GM18517 (cell line): ENCODE results near the gene GLP1R.

Experiments used
- ATAC-seq: cut with Tn5 transposase; IDR thresholded peaks from one replicate; pipeline ENCODE4 v1.9.1; 2021; ENCODE audit warnings: mild to moderate bottlenecking, moderate library complexity; ENCODE audit not compliant: unreplicated experiment

The GLP1R gene

DNA sequence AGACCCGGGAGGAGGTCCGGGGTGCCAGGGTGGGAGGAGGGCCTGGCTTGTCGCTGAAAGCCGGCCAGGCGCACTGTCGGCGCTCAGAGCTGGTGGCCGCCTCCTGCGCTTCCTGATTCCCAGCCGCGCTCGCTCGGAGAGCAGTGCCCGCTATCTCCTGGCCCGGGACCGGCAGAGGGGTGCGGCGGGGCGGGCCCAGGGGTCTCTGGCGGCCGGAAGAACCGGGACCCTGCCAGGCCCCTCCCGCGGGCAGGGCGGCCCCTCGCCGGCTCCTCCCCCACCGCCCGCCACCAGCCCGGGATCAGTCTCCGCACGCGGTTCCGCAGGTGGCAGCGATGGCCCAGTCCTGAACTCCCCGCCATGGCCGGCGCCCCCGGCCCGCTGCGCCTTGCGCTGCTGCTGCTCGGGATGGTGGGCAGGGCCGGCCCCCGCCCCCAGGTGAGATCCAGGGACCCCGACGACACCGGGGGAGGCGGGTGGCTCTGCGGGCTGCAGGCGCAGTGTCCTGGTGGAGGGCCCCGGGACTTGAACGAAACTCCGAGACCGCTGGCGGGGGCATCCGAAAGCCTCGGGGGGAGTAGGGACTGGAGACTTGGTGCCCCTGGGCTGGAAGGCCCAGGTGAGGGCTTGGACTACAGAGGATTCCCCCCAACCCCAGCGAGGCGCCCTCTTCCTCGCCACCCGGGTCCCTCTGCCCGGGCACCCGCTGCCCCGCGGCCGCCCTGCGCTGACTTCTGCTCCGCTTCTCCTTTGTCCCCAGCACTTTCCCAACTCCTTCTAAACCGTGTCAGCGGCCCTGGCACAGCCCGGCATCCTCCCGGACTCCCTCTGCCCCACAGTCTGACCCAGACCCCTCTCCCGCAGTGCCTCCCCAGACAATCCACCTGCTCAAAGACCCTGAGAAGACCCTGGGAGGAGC is at the start of gene GLP1R:
GLP1R (plus strand) TSS at position 301 of the 919 bp plus-strand sequence; CDS start at position 361, 60 bp downstream.
- no peak for ATAC-seq

DNA sequence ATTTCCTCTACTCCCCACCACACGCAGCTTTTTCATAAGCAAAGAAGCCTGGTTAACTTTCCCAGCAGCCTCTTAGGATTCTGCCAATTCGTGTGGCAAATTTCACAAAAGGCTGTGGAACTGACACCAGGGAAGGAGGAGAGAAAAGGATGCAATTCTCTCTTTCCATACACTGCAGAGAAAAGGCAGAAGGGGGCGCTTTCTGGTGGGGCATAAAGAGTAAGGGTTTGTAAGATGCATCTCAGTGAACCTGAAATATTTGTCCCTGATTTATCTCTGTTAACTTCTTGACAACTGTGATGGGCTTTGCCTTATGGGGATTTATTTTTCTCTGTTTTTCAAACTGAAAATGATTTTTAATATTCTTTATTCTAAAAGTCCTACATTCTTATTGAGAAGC is 45.5 kb upstream of the GLP1R start:
- ATAC-seq = no peak

DNA sequence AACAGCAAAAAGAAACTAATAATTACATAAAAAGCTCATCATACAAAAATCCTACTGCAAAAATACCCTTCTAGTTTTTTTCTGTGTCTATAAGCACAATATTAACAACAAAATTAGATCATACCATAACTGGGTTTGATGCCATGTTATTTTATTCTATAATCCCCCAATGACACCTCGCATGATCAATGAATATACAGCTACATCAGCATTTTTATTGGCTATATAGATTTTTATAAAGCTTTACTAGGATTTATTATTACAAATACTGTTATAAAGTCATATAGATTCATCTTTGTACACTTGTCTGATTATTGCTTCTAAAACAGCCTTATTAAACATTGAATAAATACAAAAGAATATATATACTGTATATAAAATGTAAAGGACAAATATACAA is 45.1 kb upstream of the GLP1R start:
- ATAC-seq = no peak

DNA sequence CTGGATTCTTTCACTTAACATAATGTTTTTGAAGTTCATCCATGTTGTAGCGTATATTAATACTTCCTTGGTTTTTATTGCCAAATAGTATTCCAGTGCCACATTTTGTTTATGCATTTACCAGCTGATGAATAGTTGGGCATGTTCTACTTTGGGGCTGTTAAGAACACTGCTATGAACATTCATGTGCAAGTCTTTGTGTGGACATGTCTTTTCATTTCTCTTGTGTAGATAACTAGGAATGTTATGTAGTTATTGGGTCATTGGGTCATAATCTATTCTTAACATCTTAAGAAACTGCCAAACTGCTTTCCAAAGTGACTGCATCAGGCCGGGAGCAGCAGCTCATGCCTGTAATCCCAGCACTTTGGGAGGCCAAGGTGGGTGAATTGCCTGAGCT is 43.8 kb upstream of the GLP1R start:
- no peak for ATAC-seq

DNA sequence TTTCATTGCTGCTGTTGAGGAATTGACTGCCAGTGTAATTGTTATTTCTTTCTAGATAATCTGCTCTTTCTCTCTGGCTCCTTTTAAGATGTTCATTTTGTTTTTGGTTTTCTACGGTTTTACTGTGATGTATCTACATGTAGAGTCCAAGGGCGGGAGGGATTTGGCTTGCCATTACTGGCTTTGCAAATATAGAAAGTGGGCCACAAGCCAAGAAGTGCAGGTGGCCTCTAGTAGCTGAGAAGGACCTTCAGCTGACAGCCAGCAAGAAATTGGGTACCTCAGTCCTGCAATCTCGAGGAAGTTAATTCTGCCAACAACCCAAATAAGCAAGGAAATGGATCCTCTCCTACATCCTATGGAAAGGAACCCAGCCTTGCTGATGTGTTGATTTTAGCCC is 42.8 kb upstream of the GLP1R start:
- ATAC-seq = no peak

DNA sequence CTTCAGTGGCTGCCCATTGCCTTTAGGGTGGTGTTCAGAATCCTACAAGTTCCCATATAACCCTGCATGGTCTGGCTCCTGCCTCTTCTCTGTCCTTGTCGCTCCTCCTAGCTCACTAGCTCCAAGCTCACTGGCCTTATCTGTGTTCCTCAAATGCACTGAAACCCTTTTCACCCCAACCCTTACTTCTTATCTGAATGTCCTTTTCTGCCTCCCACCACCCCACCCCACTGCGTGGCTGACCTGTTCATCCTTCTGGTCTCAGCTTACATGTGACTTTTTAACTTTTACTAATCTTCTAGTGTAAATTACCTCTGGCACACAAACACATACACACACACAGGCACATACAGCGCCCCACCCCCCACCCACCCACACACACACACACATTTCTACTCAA is 41.0 kb upstream of the GLP1R start:
- ATAC-seq = no peak

DNA sequence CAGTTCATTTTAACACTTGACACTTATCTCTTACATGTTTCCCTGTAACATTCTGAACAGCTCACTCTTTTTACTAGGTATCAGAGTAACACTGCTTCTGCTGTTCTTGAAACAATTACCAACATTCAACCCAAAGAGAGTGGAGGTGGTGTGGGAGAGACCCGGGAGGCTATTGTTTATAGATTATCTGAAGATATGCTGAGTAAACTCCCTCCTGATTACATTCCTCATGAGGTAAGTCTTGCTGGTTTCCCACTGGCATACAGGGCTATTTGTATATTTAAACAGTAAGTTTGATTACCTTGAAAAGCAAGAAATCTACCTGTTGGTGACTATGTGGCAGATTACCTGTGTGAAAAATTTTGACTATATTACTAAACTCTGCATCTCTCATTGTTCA is 39.8 kb upstream of the GLP1R start:
- ATAC-seq = no peak

DNA sequence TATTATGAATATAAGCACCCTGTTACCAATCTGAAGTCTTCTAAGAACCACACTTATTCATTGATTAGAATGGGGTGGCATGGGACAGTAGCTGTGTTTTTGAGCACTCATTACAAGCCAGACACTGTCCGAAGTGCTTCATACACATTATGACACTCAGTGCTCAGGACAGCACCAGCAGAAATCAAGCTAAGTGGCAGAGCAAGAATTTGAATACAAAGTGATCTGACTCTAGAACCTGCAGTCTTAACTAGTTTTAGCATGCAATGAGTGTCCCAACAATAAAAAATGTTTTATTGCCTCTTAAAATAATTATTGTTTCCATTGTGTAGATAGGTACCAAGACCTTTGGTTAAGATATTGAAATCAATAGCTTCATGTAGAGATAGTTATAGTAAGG is 39.1 kb upstream of the GLP1R start:
- ATAC-seq = no peak

DNA sequence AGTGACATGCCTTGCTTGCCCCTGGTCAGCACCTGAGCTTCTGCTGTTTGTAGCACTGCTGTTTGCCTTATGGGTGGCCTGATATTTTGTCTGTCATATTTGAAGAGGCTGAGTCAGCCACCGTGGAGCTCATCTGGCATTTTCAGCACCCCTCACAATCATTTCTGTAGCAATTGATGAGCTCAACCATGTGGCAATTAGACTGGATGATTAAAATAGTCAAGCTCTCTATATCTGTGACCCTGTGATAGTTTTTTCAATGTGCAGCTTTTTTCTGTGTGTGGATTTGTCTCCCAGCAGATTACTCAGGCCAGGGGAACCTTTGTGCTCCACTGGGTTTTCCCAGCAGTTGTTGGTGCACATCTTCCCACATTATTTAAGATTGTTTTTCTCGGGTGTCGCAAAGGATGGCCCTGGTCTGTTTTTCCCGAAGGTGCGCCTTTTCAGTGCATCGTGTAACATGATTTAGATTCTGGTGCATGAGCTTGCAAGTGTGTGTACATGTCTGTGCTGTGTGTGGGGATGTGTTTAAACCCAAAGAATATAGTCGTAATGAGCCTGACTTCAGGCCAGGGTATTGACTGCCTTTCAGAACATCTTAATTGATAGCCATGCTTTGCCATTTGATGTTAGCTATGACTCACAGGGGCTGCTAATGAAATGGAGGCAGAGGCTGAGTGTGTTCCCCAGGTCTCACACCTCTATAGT is 31.6 kb upstream of the GLP1R start:
- ATAC-seq = no peak

DNA sequence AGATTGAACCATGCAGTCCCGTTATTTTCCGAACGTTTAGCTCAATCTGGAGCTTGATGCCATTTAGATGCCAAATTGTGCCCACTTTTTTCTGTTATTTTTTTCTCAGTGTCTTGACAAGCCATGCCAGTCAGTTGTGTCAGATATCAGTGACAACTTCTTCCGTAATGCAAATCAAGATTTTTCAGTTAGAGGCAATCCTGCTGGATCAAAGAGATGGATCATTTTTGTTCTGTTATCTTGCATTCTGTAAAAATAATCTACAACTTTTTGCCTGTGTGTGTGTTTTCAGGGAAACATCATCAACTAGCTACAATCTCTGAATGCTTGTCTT is 31.1 kb upstream of the GLP1R start:
- ATAC-seq = no peak

DNA sequence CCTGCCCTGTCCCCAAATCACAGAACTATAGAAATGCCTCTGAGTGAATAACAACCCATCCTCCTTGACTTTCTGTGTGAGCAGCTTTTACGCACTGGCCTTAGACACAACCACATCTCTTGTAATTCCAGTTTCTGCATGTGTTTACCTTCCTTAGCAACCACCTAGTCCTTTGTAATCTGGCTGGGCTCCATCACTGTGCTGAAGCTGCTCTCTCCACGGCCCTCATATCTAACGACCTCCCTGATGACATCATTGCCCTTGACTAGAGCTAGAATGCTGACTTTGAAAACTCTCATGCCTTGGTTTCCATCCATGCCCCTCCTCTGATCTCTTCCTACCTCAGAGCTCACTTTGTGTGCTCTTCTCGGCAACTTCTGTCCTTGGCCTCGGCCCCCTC is 30.5 kb upstream of the GLP1R start:
- ATAC-seq = no peak

DNA sequence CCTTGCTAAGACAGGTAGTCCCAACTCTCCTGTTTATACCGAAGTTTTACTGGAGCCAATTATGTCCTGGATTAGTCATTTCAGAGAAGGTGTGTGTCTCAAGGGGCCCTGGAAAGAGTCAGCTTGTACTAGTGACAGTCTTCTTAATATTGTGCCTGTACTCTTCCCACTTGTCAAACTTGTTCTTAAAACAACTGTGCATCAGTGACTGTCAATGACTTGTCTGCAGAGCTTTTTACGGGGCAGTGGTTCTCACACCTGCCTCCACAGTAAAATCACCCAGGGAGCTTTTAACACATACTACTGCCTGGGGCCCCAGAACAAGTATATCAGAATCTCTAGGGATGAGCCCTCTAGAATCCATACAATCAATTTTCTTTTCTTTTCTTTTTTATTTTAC is 28.4 kb upstream of the GLP1R start:
- no peak for ATAC-seq

DNA sequence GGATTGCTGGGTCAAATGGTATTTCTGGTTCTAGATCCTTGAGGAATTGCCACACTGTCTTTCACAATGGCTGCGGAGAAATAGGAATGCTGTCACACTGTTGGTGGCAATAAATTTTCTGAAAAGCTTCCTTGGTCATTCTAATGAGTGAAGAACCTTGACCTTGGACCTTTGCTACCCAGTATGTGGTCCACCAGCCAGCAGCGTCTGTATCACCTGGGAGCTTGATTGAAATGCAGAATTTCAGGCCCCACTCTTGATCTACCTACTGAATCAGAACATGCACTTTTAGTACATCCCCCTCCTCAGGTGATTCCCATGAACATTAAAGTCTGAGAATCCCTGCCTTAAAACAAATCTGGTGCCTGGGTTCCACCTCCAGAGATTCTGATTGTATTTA is 27.5 kb upstream of the GLP1R start:
- no peak for ATAC-seq

DNA sequence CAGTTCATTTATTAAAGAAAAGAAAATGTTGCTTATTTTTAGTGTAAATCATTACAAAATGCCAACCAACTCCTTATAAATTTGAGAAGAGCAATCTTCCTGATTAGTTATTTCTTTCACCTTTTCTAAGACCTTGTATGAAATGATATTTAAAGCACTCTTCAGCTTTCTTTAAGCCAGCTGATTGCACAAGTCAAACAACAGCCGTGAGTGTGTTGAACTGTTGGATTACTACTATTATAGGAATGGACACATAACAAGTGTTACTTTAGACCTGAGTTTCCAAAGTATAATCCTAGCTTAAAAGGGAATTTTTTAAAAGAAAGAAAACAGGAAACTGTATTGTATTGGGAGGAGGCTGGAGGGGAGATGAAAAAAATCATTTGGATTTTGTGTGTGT is 26.8 kb upstream of the GLP1R start:
- no peak for ATAC-seq

DNA sequence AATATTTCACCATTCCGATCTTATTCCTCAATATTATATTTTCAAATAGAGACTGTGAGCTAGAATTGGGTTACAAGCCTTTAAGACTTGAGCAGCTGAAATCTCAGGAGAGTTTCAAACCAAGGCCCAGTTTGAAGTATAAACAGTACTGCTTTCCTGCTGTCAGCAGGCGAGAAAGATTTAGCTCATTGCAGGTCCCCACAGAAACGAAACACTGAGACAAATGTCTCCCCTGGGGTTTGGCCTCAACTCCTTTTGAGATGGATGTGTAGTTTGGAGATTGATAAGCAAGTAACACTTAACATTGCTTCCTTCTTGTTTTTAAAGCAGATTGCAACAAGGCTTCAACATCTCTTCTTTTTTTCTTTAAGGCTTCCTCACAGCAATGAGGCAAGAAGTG is 22.4 kb upstream of the GLP1R start:
- no peak for ATAC-seq

DNA sequence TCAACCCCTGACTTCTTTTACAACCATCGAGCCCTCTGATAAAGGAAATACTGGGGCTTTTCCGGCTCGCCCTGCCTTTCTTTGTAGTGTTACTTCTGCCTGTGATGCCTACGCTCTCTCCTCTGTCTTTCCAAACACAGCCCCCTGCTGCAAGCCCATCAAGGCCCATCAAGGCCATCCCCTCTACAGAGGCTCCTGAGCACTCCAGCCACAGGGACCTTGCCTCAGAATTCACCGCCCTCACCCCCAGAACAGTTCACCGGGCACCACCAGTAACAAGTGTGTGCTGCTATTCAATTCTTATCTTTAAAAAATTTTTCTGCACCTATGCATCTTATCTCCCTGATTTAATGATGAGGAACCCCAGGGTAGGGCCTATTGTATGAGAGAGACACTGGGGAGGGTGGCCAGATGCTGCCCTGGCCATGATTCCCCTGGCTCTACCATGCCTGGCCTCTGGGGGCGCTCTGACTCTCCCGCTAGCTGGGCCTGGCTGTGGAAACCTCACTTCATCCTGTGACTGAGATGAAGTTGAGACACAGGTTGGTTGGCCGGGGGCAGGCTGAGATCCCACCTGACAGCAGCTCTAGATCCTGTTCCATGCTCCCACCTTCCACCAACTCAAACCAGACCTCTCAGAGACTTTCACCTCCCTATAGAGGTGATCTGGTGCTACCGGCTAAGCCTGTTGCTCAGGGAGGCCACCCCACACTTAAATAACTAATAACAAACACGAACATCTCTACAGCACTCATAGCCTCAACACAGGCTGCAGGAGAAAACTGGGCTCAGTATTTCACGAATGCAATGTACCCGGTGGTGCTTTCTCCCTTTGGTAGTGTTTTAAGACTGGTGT is 19.2 kb upstream of the GLP1R start:
- ATAC-seq = no peak

DNA sequence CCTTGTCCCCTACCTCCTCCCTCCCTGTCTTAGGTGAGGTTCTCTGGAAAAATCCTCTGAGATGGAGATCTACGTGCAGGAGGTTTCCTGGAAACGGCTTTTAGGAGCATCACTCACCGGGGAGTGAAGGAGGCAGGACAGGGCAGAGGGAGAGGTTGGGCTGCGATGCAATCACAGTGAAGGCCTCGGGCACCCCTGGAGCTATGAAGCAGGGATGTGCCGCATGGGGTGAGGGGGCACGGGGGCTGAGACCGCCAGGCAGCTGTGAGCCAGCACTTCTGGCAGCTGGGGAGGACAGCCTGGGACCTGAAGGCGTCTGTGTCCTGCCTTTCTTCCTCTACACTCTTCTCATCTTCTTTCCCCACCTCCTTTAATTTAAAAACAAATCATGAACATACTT is 12.9 kb upstream of the GLP1R start:
- ATAC-seq = no peak

DNA sequence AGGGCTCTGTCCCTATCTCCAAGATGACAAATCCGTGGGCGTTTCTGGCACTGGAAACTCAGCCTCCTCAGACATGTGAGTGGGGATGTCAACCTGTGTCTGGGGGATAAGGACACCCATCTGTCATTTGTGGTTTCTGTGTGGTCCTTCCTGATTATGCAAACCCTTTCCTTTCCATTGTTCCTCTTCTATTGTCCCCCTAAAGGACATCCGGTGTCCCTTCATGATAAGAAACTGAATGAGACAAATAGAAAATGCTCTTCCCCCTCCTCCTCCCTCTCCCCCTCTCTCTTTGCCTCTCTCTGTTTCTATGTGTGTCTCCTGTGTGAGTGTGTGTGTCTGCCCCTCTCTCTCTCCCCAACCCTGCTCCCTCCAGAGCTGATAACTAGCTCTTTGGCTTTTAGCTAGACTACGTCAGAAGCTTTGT is 11.5 kb upstream of the GLP1R start:
- ATAC-seq = no peak

DNA sequence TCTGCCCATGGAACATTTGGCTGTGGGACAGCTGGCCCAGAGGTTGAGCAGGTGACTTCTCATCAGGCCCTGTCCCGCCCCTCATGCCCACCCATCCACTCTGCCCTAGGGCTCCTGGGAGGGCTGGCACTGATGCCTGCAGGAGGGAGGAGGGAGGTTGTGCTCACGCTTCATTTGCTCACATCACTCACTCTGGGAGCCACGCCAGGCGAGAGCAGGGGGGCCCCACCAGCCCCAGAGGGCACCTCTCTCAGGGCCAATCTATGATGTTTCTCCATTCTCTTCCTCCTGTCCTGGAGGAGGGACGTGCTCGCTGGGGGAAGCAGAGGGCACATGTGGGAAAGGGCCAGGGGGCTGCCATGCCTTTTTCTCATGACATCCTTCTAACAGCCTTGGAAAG is 10.9 kb upstream of the GLP1R start:
- no peak for ATAC-seq

DNA sequence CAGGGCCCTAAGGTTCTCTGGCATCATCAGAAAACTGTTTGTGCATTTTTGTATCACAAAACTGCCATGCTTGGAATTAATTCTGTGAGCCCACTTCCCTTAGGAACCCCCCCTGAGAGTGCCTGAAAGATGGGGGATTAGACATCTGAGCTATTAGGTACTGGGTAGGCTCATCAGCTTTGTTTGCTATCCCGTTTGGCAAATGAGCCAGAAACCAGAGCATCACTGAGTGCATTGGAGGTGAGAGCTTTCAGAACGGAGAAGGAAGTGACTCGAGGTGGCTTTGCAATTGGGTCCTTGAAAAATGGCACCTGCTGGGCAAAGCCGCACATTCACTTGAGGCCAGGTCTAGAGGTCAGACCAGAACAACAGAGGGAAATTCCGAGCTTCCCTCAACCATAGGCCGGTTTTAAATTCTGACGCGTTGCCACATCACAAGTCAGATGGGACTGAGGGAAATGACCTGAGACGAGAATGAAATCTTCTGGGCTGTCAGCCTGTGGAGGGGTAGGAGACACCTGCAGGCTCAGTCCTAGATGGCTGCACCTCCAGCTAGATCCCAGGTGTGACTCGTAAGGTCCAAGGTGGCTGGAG is 8.4 kb upstream of the GLP1R start:
- no peak for ATAC-seq

DNA sequence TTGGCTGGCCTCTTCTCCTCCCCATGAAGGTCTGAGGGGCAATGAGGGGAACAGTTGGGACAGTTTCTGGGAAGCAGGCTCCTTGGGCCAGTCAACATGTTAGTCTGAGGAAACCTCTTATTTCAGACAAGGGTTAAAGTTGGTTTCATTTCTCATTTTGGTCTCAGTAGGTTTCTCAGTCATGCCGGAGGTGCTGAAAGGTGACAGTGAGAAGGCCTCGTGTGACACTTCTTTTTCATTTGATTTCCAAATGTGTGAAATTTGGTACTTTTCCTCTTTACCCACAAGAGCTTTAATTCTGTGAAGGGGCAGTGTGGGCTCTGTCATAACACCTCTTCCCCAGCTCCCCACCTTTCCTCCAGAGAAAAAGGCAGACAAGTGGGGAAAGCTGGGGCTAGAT is 7.5 kb upstream of the GLP1R start:
- no peak for ATAC-seq
